ENCODE data around the gene FANCE. TPM values are rescaled to one million over a fixed set of nuclear protein-coding genes. Genes with fewer than 3 reads are reported as not detected.

The FANCE gene
- total RNA-seq, 1 experiment from 2014 or later, result 16.1 TPM

DNA sequence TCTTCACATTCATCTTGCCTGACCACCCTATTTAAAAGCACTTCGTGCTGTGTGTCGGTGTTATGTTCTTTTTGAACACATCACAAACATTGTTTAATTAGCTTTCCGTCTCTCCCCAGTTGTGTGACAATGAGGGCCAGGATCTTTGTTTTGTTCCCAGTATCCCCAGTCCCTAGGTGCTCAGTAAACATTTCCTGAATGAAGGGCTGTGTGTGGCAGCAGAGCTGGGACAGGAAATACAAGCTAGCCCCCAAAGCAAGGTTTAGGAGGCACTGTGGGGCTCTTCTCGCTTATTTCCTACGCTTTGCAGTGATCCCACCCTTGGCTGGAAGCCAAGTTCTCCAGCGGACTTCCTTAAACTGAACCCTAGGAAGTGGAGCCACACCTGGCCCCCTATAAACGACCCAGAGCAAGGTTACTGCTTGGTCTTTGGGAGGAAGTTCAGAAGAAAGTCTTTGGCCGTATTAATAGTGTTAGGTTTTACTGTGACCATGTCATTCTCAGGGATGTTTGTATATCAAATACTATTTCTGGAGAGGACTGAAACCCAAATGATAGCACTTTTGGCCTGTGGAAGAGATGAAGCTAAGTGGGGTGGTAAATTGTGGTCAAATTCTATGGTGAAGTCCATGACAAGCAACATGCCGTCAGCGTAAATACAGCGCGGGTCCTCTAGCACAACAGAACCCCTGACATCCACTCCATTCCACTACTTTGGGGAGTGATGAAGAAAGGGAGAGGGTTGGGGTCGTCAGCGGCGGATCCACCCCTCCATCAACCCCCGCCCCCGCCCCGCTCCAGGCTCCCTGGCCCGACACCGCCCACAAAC, 570 bp upstream of the FANCE start:
- intact Hi-C loops (cut with micrococcal nuclease), result no loop called here

More for the DNA sequence above, 570 bp upstream of the FANCE start:
- ATAC-seq (no peak), DNase-seq (ENCODE audit: low read depth, low spot score) (no peak)
- RAD21 ChIA-PET (ENCODE audit: low non-redundant PET in 1 of 2, low total read pairs in 2 of 2, uncharacterized antibody in 2 of 2, unreplicated experiment in 2 of 2), result interaction anchor here (0.8 to 1.4 kb wide), 3 partner anchors 110 to 192 kb away, joined by 3 to 5 read pairs (median 4); partner anchors contain the start of genes PPARD (in 1 of the 2) and ZNF76 (in 1 of the 2)
- peak overlapping the region; percentile 93 for H3K4me2 ChIP-seq (ENCODE audit: low read length)
- no peaks in the 10 kb centered on the region for H3K9me3 ChIP-seq (ENCODE audit: control insufficient read depth in 1 of 2, insufficient read depth in 1 of 2, low read depth in 1 of 2, low read length in 2 of 2)
- POLR2A ChIA-PET, result interaction anchor here (1.6 to 1.7 kb wide), 2 partner anchors 17 to 110 kb away, joined by 6 read pairs; partner anchors contain the start of genes PPARD and RPL10A
- H3K27me3 ChIP-seq (ENCODE audit: insufficient read depth, low read length), result no peaks in the 10 kb centered on the region
- no peaks in the 10 kb centered on the region for H4K20me1 ChIP-seq (ENCODE audit: insufficient read depth)
- TF ChIP-seq, protein P1, sequence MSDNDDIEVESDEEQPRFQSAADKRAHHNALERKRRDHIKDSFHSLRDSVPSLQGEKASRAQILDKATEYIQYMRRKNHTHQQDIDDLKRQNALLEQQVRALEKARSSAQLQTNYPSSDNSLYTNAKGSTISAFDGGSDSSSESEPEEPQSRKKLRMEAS (IDR thresholded peaks at IDR 0.05), result no peak
- TF ChIP-seq, protein P2, sequence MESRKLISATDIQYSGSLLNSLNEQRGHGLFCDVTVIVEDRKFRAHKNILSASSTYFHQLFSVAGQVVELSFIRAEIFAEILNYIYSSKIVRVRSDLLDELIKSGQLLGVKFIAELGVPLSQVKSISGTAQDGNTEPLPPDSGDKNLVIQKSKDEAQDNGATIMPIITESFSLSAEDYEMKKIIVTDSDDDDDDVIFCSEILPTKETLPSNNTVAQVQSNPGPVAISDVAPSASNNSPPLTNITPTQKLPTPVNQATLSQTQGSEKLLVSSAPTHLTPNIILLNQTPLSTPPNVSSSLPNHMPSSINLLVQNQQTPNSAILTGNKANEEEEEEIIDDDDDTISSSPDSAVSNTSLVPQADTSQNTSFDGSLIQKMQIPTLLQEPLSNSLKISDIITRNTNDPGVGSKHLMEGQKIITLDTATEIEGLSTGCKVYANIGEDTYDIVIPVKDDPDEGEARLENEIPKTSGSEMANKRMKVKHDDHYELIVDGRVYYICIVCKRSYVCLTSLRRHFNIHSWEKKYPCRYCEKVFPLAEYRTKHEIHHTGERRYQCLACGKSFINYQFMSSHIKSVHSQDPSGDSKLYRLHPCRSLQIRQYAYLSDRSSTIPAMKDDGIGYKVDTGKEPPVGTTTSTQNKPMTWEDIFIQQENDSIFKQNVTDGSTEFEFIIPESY (IDR thresholded peaks at IDR 0.05; ENCODE audit: extremely low read depth, insufficient replicate concordance, low read length), result no peak
- TF ChIP-seq ELF1 (IDR thresholded peaks at IDR 0.05; ENCODE audit: borderline replicate concordance, low read depth), result no peak
- TF ChIP-seq ZFX (IDR thresholded peaks at IDR 0.05), result no peak
- no peak for TF ChIP-seq FOSL1 (IDR thresholded peaks at IDR 0.05; ENCODE audit: low read depth)
- no peak for TF ChIP-seq POLR2A (IDR thresholded peaks at IDR 0.05; ENCODE audit: borderline replicate concordance, extremely low read depth, insufficient read depth, insufficient read length)
- TF ChIP-seq, protein P3, sequence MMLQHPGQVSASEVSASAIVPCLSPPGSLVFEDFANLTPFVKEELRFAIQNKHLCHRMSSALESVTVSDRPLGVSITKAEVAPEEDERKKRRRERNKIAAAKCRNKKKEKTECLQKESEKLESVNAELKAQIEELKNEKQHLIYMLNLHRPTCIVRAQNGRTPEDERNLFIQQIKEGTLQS (IDR thresholded peaks at IDR 0.05), result no peak
- no peak for TF ChIP-seq SIN3A (IDR thresholded peaks at IDR 0.05; ENCODE audit: low read depth)
- TF ChIP-seq SRF (IDR thresholded peaks at IDR 0.05; ENCODE audit: low read depth), result no peak
- no peak for TF ChIP-seq ZNF274 (IDR thresholded peaks at IDR 0.05; ENCODE audit: low read depth, low read length)
- TF ChIP-seq POLR2AphosphoS5 (IDR thresholded peaks at IDR 0.05; ENCODE audit: low read depth, low read length), result no peak
- CTCF ChIA-PET, result interaction anchor here (1.8 to 6.8 kb wide), 3 partner anchors 110 to 158 kb away, joined by 6 to 120 read pairs (median 46); partner anchors contain the start of genes DEF6 and PPARD
- H3K79me2 ChIP-seq (ENCODE audit: insufficient read depth, low read length), result no peaks in the 10 kb centered on the region
- no peaks in the 10 kb centered on the region for H3K9me2 ChIP-seq (ENCODE audit: insufficient read depth)
- H2AFZ ChIP-seq (ENCODE audit: low read depth, low read length, poor library complexity, severe bottlenecking), result peak overlapping the region; percentile 75
- BruUV-seq (replicated peaks), result no TSS peak
- no peak overlapping the region for H3K9ac ChIP-seq (ENCODE audit: low read length)
- no peak overlapping the region for H3K27ac ChIP-seq (ENCODE audit: low read depth, low read length)
- H3K36me3 ChIP-seq (ENCODE audit: control insufficient read depth in 1 of 2, insufficient read depth in 2 of 2, low read length in 2 of 2), result peaks cover 0 to under 1% of the 10 kb centered on the region in 2 experiments; a peak in 2 of 4 replicates
- H3K4me3 ChIP-seq (replicated peaks in 1 of 2; ENCODE audit: low read depth in 1 of 2, low read length in 2 of 2), result peak overlapping the region in 1 of 2 experiments; percentile 72; a peak in 2 of 4 replicates
- peaks cover 13 to 28% of the 10 kb centered on the region in 2 experiments; a peak in 3 of 4 replicates for H3K4me1 ChIP-seq (ENCODE audit: control insufficient read depth in 1 of 2, insufficient read depth in 2 of 2, low read length in 2 of 2)

All from HCT116 (cell line).